SU-DHL-6 (cell line): ENCODE results near the gene CACNB1.

Experiments used
- H2AFZ ChIP-seq: fragments of 200-600 bp; sonication (generic); 2 replicates; pipeline ENCODE4 v1.6.1; 2014; ENCODE audit warnings: low read depth, mild to moderate bottlenecking, moderate library complexity, mixed read lengths, antibody characterized with exemption, low read length; ENCODE audit not compliant: severe bottlenecking
- H3F3A ChIP-seq: fragments of 200-600 bp; shearing (Covaris generic); 2 replicates; pipeline ENCODE4 v1.6.0; 2016; ENCODE audit warnings: antibody characterized with exemption, mild to moderate bottlenecking; ENCODE audit not compliant: insufficient read depth
- H3K27ac ChIP-seq: fragments of 200-600 bp; sonication (generic); 2 replicates; pipeline ENCODE4 v1.5.1; 2016; ENCODE audit warnings: low read depth, mild to moderate bottlenecking, low read length, moderate library complexity, mixed read lengths
- H3K27me3 ChIP-seq: fragments of 200-600 bp; sonication (generic), shearing (Covaris generic); 2 replicates; pipeline ENCODE4 v1.6.0; 2014; ENCODE audit warnings: mild to moderate bottlenecking, low read length
- H3K36me3 ChIP-seq: fragments of 200-600 bp; sonication (generic); 2 replicates; pipeline ENCODE4 v1.6.1; 2014; ENCODE audit warnings: mild to moderate bottlenecking, low read length, mixed read lengths
- H3K4me2 ChIP-seq: fragments of 300-600, 200-600 bp; shearing (Covaris generic), sonication (generic); 2 replicates; pipeline ENCODE4 v1.6.0; 2014; ENCODE audit warnings: low read length, low read depth, mild to moderate bottlenecking; ENCODE audit not compliant: poor library complexity, severe bottlenecking
- H3K4me3 ChIP-seq: fragments of 200-600 bp; sonication (generic); 2 replicates; pipeline ENCODE4 v1.5.1; 2014; ENCODE audit warnings: antibody characterized with exemption, low read length, mild to moderate bottlenecking, mixed read lengths; ENCODE audit not compliant: insufficient read depth, poor library complexity, severe bottlenecking
- H3K79me2 ChIP-seq: fragments of 200-600 bp; sonication (generic); 2 replicates; pipeline ENCODE4 v1.6.1; 2014; ENCODE audit warnings: mild to moderate bottlenecking, low read length, moderate library complexity; ENCODE audit not compliant: insufficient read depth
- H3K9ac ChIP-seq: fragments of 200-600 bp; sonication (generic); 2 replicates; pipeline ENCODE4 v1.7.0; 2014; ENCODE audit warnings: mild to moderate bottlenecking, low read length
- H3K9me2 ChIP-seq: fragments of 200-600 bp; sonication (generic); replicated peaks from 2 replicates; pipeline ENCODE4 v1.6.1; 2014; ENCODE audit warnings: low read length; ENCODE audit not compliant: insufficient read depth
- H3K9me3 ChIP-seq: fragments of 200-600 bp; sonication (generic); 2 replicates; pipeline ENCODE4 v1.6.1; 2014; ENCODE audit warnings: low read length, mixed read lengths; ENCODE audit not compliant: insufficient read depth
- H4K20me1 ChIP-seq: fragments of 200-600 bp; sonication (generic); 2 replicates; pipeline ENCODE4 v1.6.1; 2014; ENCODE audit warnings: low read depth, mild to moderate bottlenecking, antibody characterized with exemption, low read length, moderate library complexity, mixed read lengths
- EZH2phosphoT487 ChIP-seq: fragments of 200-600 bp; sonication (generic), shearing (Covaris generic); conservative IDR thresholded peaks from 2 replicates; pipeline ENCODE4 v1.6.1; 2018; ENCODE audit warnings: mild to moderate bottlenecking, antibody characterized with exemption, low read length, moderate library complexity, mixed read lengths
- TF ChIP-seq, protein P1 (sequence below): fragments of 200-600 bp; sonication (generic); IDR thresholded peaks from one replicate; pipeline ENCODE4 v1.5.1; 2017; ENCODE audit warnings: antibody characterized with exemption, mild to moderate bottlenecking, low read length, moderate library complexity; ENCODE audit not compliant: insufficient read depth, poor library complexity, severe bottlenecking

CACNB1 gene

DNA sequence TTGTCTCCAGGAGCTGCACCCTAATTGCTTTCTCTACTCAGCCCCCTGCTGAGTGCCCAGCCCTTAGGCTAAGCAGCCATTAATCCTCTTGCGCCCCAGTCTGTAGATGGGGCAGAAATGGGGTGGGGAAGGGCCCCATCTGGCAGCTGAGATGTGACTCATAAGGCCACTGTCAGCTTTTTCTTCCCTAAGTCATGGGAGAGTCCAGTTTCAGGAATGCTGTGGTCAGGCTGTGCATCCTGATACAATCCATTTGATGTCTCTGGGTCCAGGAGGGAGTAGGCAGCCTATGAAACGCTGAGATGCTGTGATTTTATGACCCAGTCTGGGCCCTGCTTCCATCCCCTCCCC, 58.3 kb downstream of the CACNB1 start:
- no peak overlapping the region for H3K4me2 ChIP-seq
- H3K36me3 ChIP-seq = no peaks in the 10 kb centered on the region
- no peaks in the 10 kb centered on the region for H4K20me1 ChIP-seq
- H3K27ac ChIP-seq = no peak overlapping the region
- no peaks in the 10 kb centered on the region for H3K9me3 ChIP-seq
- H3K27me3 ChIP-seq = no peaks in the 10 kb centered on the region
- H3K9me2 ChIP-seq = no peaks in the 10 kb centered on the region
- no peak overlapping the region for H2AFZ ChIP-seq
- no peaks in the 10 kb centered on the region for H3K79me2 ChIP-seq
- H3K4me3 ChIP-seq = no peak overlapping the region
- TF ChIP-seq, protein P1, sequence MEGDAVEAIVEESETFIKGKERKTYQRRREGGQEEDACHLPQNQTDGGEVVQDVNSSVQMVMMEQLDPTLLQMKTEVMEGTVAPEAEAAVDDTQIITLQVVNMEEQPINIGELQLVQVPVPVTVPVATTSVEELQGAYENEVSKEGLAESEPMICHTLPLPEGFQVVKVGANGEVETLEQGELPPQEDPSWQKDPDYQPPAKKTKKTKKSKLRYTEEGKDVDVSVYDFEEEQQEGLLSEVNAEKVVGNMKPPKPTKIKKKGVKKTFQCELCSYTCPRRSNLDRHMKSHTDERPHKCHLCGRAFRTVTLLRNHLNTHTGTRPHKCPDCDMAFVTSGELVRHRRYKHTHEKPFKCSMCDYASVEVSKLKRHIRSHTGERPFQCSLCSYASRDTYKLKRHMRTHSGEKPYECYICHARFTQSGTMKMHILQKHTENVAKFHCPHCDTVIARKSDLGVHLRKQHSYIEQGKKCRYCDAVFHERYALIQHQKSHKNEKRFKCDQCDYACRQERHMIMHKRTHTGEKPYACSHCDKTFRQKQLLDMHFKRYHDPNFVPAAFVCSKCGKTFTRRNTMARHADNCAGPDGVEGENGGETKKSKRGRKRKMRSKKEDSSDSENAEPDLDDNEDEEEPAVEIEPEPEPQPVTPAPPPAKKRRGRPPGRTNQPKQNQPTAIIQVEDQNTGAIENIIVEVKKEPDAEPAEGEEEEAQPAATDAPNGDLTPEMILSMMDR = no peak
- no peak for TF ChIP-seq EZH2phosphoT487
- H3K9ac ChIP-seq = no peak overlapping the region
- no peaks in the 10 kb centered on the region for H3F3A ChIP-seq

DNA sequence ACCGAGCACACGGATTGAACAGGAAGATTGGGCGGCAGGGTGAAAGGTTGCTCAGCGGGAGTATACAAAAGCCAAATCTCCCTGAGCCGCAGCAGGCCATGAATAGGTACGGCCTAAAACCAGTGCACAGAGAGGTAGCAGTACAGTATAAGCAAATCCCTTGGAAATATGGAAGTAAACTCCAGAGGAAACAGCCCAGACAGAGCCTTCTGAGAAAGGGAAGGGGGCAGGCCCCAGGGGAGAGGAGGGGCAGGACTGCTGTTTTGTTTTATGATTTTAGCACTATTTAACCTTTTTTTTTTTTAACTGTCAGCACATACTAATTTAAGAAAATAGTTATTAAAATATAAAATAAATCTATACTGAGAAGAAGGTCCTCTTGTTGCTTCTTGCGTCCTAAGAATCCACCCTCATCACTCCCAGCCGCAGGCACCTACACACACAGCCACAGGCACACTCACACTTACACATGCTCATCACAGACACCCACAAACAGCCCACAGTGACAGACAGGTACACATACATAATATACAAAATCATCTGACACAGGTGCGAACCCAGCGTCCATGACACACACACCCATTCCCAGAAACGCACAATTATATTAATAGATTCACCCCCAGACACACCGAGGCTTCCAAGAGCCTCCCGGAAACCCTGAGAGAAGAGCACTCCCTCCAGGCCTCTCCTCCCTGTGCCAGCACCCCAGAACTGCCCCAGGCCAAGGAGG, 58.9 kb downstream of the CACNB1 start:
- Histone ChIP-seq H3K4me3 (no peak overlapping the region), H3K9me2 (no peaks in the 10 kb centered on the region), H3F3A (no peaks in the 10 kb centered on the region), H3K27ac (no peak overlapping the region), H3K9me3 (no peaks in the 10 kb centered on the region), H3K4me2 (no peak overlapping the region), H3K9ac (no peak overlapping the region), H4K20me1 (no peaks in the 10 kb centered on the region), H2AFZ (no peak overlapping the region), H3K36me3 (no peaks in the 10 kb centered on the region), H3K79me2 (no peaks in the 10 kb centered on the region), H3K27me3 (no peaks in the 10 kb centered on the region)
- TF ChIP-seq, protein P1 = no peak
- TF ChIP-seq EZH2phosphoT487 = no peak

DNA sequence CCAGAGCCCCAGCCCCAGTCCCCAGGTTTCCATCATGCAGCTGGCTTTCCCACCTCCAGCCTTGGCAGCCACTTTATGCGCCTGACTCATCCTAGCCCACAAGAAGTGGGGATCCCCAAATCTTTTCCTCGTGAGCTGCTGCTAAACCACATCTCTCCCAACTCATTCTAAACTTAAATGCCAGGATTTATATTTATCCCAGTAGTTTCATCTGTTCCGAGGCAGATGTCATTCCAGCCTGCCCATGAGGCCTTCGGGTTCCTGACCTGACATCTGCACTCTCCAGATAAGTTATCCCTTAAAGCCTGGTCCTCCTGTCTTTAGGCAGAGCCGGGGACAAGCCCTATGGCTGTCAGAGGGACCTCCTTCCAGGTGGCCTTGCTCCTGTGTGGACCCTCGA, 62.6 kb downstream of the CACNB1 start:
- no peak overlapping the region for H3K4me2 ChIP-seq
- H3K9me3 ChIP-seq = no peaks in the 10 kb centered on the region
- H2AFZ ChIP-seq = no peak overlapping the region
- H3K9ac ChIP-seq = no peak overlapping the region
- H3K36me3 ChIP-seq = no peaks in the 10 kb centered on the region
- H3F3A ChIP-seq = no peaks in the 10 kb centered on the region
- TF ChIP-seq EZH2phosphoT487 = no peak
- TF ChIP-seq, protein P1 = no peak
- H3K9me2 ChIP-seq = no peaks in the 10 kb centered on the region
- no peak overlapping the region for H3K4me3 ChIP-seq
- no peaks in the 10 kb centered on the region for H3K79me2 ChIP-seq
- H4K20me1 ChIP-seq = no peaks in the 10 kb centered on the region
- no peak overlapping the region for H3K27ac ChIP-seq
- no peaks in the 10 kb centered on the region for H3K27me3 ChIP-seq
